SH-SY5Y (cell line): ENCODE measurements around the gene TOR1AIP1.

Experiments used
- GATA2 ChIP-seq: IDR thresholded peaks from 2 replicates; pipeline ENCODE4 v1.6.1; 2011; ENCODE audit warnings: mild to moderate bottlenecking, low read depth, low read length
- GATA3 ChIP-seq: IDR thresholded peaks from 2 replicates; pipeline ENCODE4 v1.6.1; 2011; ENCODE audit warnings: low read depth, mild to moderate bottlenecking, low read length, moderate library complexity

TOR1AIP1 gene

DNA sequence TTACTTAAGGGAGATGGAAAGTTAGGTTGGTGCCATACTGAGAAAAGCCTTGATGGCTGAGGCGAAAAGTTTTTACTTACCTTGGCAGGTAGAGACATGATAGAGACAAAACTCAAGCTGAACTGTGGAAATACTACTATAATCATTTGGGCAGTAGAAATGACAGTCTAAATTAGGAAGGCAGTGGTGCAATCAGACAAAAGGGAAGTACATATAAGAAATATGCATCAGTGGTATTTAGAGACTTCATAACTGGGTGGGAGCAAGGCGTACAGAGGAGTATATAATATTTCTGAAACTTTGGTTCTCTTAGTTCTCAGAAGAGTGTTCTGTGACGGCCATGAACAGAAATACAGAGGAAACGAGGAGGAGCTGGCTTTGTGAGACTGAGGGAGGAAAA lies 70.1 kb downstream of the TOR1AIP1 start:
- TF ChIP-seq GATA3: no peak
- TF ChIP-seq GATA2: no peak

DNA sequence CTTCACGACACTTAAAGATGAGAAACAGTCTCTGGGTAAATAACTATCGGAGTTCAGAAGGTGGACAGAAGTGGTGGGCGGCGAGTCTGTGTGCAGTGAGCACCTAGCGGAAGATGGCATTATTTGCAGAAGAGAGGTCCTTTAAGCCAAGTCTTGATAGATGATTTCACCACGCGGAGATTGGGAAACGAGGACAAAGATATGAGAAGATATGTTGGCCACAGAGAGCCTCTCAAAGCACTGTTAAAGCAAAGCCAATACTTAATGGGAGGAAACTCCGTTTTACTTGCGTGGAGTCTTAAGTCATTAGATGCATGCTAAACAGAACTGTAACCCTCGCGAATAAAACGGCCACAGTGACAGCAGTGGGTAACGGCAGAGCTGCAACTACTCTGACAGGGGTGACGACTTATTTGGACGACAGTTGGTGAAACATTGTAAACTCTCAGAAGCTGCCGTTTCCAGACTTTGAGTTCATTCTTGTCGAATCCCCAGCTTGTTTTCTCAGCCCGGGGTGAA lies 71.9 kb downstream of the TOR1AIP1 start:
- TF ChIP-seq GATA2 (no peak), GATA3 (no peak)

DNA sequence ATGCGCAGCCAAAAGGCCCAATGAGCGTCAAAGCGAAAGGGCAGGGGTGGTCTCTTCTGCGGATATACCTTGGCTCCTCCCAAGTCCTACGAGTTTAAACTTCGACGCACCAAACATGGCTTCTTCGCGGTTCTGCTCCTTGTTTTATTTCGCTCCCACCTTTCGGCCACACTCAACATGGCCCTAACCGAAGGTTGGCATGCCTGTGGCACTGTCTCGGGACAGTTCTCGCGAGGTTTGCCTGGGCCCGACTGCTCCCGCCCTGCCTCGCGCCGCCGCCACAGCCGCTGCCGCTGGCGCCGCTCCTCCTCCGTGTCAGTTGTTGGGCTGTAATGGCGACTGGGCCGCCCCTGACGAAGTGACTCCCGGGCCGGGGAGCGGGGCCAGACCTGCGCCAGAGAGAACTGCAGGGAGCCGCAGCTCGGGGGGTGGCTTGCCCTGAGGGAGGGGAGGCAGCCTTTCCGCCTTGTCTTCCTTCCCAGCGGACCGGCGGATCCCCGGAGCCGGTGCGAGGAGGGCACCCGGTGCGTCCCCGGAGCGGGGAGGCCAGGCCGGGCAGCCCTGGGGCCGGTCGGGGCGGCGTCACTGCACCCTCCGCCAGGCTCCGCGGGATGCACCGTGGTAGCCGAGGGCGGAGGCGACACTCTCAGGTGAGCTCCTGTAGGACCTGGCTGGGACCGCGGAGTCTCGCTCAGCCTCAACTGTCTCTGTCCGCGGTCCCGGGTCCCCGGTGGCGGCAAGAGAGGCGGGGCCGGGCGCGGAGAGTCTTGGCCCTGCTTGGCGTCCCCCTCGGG lies 72.6 kb downstream of the TOR1AIP1 start, which contains the start of gene CEP350:
CEP350 (plus strand) TSS at position 318 of the 794 bp plus-strand sequence. CDS start 31,372 bp downstream, outside the sequence.
- no peak for TF ChIP-seq GATA3
- TF ChIP-seq GATA2: no peak

DNA sequence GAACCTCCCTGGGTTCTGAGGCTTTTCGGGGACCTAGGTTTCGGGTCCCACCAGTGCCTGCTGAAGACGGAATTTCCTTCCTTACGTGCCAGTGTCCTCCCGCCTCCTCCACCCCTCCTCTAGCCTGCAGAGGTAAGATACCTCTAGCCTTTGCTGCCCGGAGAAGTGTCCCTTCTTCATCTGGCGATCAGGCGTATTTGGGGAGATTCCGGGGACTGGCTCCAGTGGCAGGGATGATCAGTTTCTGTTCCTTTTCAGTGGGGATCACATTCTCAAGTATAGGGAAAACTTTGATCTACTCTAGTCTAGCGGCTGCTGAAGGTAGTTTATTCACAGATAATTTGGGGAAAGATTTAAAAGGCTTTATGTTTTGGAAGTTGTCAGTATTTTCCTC lies 73.2 kb downstream of the TOR1AIP1 start:
- TF ChIP-seq GATA3: no peak
- no peak for TF ChIP-seq GATA2

DNA sequence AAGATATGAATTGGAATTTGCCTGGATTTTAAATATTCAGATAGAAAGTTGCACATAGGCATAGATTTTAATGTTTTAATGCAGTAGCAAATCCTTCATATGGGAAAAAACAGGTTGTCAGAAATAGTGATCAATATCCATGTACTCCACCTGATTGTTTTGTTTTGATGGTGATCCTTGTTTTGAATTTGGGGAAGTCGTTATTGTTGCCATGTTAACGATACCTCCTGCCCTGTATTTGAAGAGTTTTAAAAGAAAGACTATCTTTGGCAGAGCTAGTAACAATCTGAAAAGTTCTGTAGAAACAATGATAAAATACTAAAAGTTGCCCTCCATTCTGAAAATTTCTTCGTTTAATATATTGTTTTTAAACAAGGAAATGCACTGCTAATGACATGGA lies 73.6 kb downstream of the TOR1AIP1 start:
- TF ChIP-seq GATA2: no peak
- no peak for TF ChIP-seq GATA3

DNA sequence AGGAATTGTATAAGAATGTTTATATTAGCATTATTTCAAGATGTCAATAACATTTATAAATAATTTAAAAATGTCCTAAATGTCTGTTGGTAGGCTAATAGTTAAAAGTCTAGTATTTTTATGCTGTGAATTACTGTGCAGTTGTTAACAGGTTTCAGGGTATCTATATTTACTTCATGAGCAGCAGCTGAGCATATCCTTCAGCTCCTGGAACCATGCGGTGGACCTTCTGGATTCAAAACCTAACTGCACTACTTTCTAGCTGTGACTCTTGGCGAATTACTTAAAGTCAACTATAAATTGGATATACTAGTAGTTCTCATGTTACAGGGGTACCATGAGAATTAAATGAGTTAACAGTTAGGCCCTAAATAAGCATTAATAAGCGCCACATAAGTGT lies 76.3 kb downstream of the TOR1AIP1 start:
- TF ChIP-seq GATA2 (no peak), GATA3 (no peak)

DNA sequence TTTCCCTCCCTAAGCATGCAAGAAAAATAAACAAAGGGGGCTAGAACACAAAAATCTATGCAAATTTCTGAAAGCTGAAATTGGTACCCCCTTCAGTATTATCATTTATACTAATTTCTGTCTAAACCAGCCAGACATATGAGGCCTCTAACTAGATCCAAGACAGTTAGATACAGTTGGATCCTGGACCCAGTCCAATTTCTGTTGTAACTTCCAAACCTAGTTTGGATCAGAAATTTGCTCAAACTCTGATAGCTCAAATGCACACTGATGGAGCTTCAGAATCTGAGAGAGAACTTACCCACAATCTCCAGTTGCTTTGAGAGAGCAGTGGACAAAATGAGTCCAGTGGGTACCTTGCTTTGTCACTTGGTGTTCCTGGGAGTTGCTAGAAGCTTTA lies 84.5 kb downstream of the TOR1AIP1 start:
- no peak for TF ChIP-seq GATA3

DNA sequence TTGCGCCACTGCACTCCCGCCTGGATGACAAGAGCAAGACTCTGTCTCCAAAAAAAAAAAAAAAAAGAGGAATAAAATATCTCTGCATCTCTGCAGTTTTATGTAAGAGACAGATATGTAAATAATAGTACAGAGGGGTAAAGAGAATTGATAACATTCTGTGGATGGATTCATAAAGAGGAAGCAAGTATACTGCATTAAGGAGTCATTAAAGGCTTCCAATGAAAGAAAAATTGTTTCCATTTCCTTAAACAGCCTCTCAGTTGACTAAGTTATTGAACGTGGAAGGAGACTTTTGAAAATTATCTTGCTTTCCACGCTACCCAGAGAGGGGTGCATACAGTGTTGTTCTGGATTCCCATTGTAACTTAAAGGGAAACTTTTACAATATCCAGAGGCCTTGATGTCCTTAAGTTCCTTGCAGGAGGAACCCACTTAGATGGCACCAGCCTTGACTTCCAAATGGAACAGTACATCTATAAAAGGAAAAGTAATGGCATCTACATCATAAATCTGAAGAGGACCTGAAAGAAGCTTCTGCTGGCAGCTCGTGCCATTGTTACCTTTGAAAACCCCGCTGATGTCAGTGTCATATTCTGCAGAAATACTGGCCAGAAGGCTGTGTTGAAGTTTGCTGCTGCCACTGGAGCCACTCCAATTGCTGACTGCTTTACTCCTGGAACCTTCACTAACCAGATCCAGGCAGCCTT lies 86.4 kb downstream of the TOR1AIP1 start:
- TF ChIP-seq GATA2: no peak
- no peak for TF ChIP-seq GATA3

DNA sequence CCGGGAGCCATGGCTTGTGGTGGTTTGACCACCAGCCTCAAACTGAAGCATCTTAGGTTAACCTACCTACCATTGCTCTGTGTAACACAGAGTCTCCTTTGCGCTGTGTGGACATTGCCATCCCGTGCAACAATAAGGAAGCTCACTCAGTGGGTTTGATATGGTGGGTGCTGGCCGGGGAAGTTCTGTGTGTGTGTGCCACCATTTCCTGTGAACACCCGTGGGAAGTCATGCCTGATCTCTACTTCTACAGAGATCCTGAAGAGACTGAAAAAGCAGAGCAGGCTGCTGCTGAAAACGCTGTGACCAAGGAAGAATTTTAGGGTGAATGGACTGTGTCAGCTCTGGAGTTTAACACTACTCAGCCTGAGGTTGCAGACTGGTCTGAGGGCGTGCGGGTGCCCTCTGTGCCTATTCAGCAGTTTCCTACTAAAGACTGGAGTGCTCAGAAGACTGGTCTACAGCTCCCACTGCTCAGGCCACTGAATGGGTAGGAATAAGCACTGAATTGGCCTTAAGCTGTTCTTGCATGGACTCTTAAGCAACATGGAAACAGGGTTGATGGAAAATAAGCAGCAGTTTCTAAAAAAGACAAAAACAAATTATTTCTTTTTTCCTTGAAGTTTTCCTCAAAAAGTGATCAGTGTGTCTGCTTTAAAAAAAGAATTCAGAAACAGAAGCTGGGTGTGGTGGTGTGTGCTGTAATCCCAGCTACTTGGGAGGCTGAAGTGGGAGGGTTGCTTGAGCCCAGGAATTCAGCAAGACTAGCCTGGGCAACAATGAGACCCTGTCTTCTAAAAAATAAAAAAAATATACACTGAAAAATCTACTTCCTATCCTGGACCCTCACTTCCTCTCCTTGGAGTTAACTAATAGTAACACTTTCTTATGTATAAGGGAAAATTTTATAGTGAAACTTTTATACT lies 87.2 kb downstream of the TOR1AIP1 start:
- TF ChIP-seq GATA2 (no peak), GATA3 (no peak)
